NCI-H2196 treated with DMSO at 0.1 percent for 48 hours (cell line): ENCODE measurements around the gene PDGFD.

Experiments
- DNase-seq: peaks from one replicate; lab custom pipeline; 2025; ENCODE audit not compliant: unreplicated experiment; lab: John Stamatoyannopoulos, UW

The PDGFD gene

GRCh38 chr11:103960108-103960507 lies 203.8 kb downstream of the PDGFD start:
- DNase-seq: no peak

GRCh38 chr11:103959279-103959942 lies 204.5 kb downstream of the PDGFD start:
- no peak for DNase-seq

- no peak for DNase-seq
Observed at GRCh38 chr11:103958475-103959215, 205.3 kb downstream of the PDGFD start.

GRCh38 chr11:103953797-103954486 lies 210.0 kb downstream of the PDGFD start:
- DNase-seq: no peak

- DNase-seq: no peak
Observed at GRCh38 chr11:103949781-103950180, 214.2 kb downstream of the PDGFD start.

- no peak for DNase-seq
Observed at GRCh38 chr11:103948187-103948763, 215.7 kb downstream of the PDGFD start.

GRCh38 chr11:103947546-103947919 lies 216.4 kb downstream of the PDGFD start:
- DNase-seq: no peak

- no peak for DNase-seq
Observed at GRCh38 chr11:103946793-103947545, 217.0 kb downstream of the PDGFD start.

GRCh38 chr11:103944251-103944940 lies 219.6 kb downstream of the PDGFD start:
- no peak for DNase-seq

GRCh38 chr11:103942646-103943045 lies 221.3 kb downstream of the PDGFD start:
- DNase-seq: no peak

GRCh38 chr11:103940551-103940950 lies 223.4 kb downstream of the PDGFD start:
- no peak for DNase-seq

- no peak for DNase-seq
Observed at GRCh38 chr11:103939694-103940093, 224.3 kb downstream of the PDGFD start.

- no peak for DNase-seq
Observed at GRCh38 chr11:103936059-103936458, 227.9 kb downstream of the PDGFD start.

- no peak for DNase-seq
Observed at GRCh38 chr11:103935219-103935618, 228.7 kb downstream of the PDGFD start.

- DNase-seq: no peak
Observed at GRCh38 chr11:103929170-103929903, 234.6 kb downstream of the PDGFD start.

GRCh38 chr11:103928802-103929161 lies 235.2 kb downstream of the PDGFD start:
- DNase-seq: no peak

- no peak for DNase-seq
Observed at GRCh38 chr11:103928040-103928801, 235.7 kb downstream of the PDGFD start.

- no peak for DNase-seq
Observed at GRCh38 chr11:103927535-103927934, 236.4 kb downstream of the PDGFD start.

GRCh38 chr11:103926990-103927389 lies 237.0 kb downstream of the PDGFD start:
- DNase-seq: no peak
